ENCODE results near the gene SECISBP2L. TPM values are rescaled to one million over a fixed set of nuclear protein-coding genes. Genes with fewer than 3 reads are reported as not detected.

SECISBP2L gene
- total and polyA plus RNA-seq, 2 of the 4 experiments (the other 2 are of a cell fraction), result 13.1 to 34.1 TPM

DNA sequence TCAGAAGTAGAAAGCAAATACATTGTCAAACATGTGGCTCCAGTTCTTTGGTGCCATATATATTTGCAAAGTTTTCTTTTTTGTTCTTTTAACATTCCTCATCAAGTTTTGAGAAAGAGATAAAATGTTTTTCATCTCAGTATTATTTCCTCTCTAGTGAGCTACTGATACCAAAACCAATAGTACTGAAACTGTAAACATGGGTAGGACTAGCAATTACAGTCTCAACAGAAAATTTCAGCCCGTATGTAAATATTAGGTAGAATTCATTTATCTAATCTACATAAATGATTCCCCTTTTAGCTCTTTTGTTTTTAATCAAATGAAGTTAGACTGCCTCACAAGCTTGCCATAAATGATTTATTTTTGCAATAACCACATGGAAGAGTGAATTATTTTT, 21.4 kb downstream of the SECISBP2L start:
- peaks cover 31 to 40% of the 10 kb centered on the region in 2 experiments for H3K79me1 ChIP-seq (ENCODE audit: low read depth in 1 of 2, low read length in 2 of 2)
- H4K8ac ChIP-seq (ENCODE audit: low read depth in 2 of 2, low read length in 2 of 2), result no peak overlapping the region
- no peak overlapping the region for H2AK9ac ChIP-seq (replicated peaks; ENCODE audit: low read depth, low read length, poor library complexity)
- H3K9me1 ChIP-seq (ENCODE audit: insufficient read depth, low read length), result peaks cover 5% of the 10 kb centered on the region
- no CpG with 5 or more reads among the region's 1 CpG for WGBS, 2 experiments (ENCODE audit: extremely low coverage in 2 of 2, insufficient read length in 1 of 2)
- no peak overlapping the region for H4K5ac ChIP-seq (ENCODE audit: low read depth, low read length)
- ATAC-seq (ENCODE audit: low read depth), result no peak
- no peak overlapping the region for H3K14ac ChIP-seq (replicated peaks; ENCODE audit: low read depth, low read length)
- intact Hi-C loops (cut with micrococcal nuclease), result no loop called here
- TF ChIP-seq ELK1 (IDR thresholded peaks at IDR 0.05; ENCODE audit: borderline replicate concordance, low read depth, low read length) (no peak), BHLHE40 (IDR thresholded peaks at IDR 0.05; ENCODE audit: low read depth, low read length) (no peak), RFX5 (IDR thresholded peaks at IDR 0.05; ENCODE audit: low read depth, low read length) (no peak), FOS (IDR thresholded peaks at IDR 0.05; ENCODE audit: low read depth, low read length) (no peak), MAFK (IDR thresholded peaks at IDR 0.05; ENCODE audit: low read depth, low read length) (no peak), MXI1 (IDR thresholded peaks at IDR 0.05; ENCODE audit: borderline replicate concordance, low read depth, low read length) (no peak)
- TF ChIP-seq, protein P1, sequence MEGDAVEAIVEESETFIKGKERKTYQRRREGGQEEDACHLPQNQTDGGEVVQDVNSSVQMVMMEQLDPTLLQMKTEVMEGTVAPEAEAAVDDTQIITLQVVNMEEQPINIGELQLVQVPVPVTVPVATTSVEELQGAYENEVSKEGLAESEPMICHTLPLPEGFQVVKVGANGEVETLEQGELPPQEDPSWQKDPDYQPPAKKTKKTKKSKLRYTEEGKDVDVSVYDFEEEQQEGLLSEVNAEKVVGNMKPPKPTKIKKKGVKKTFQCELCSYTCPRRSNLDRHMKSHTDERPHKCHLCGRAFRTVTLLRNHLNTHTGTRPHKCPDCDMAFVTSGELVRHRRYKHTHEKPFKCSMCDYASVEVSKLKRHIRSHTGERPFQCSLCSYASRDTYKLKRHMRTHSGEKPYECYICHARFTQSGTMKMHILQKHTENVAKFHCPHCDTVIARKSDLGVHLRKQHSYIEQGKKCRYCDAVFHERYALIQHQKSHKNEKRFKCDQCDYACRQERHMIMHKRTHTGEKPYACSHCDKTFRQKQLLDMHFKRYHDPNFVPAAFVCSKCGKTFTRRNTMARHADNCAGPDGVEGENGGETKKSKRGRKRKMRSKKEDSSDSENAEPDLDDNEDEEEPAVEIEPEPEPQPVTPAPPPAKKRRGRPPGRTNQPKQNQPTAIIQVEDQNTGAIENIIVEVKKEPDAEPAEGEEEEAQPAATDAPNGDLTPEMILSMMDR (conservative IDR thresholded peaks at IDR 0.05; ENCODE audit: low read depth, low read length), result no peak
- dilution Hi-C loops (cut with HindIII; ENCODE audit: low sequenced_read_pairs, unreplicated experiment), result no loop called here
- DNase-seq, result no peak
- no peak overlapping the region for H3K56ac ChIP-seq (ENCODE audit: extremely low read depth, insufficient read depth, low read length)
- H2BK5ac ChIP-seq (ENCODE audit: low read depth, low read length, poor library complexity, severe bottlenecking), result no peak overlapping the region
- H3K18ac ChIP-seq (ENCODE audit: low read depth, low read length), result no peak overlapping the region
- peaks cover 34% of the 10 kb centered on the region for H3K36me3 ChIP-seq (ENCODE audit: control insufficient read depth, insufficient read depth, low read length)
- H2AFZ ChIP-seq (replicated peaks; ENCODE audit: low read length, poor library complexity), result no peak overlapping the region
- no peaks in the 10 kb centered on the region for H3K4me1 ChIP-seq (ENCODE audit: control insufficient read depth, insufficient read depth, low read length)
- H3K27me3 ChIP-seq (ENCODE audit: control insufficient read depth, insufficient read depth, low read length), result no peaks in the 10 kb centered on the region
- no peak overlapping the region for H3K9ac ChIP-seq (ENCODE audit: low read depth, low read length)
- H2BK15ac ChIP-seq (ENCODE audit: low read depth, low read length), result no peak overlapping the region
- no peak overlapping the region for H3K4ac ChIP-seq (ENCODE audit: low read depth, low read length)
- H2AK5ac ChIP-seq (ENCODE audit: low read depth, low read length), result no peak overlapping the region
- no peak overlapping the region for H3K4me3 ChIP-seq (ENCODE audit: insufficient read depth, low read depth, low read length)
- CTCF ChIA-PET, result no interaction called here
- H3K27ac ChIP-seq (ENCODE audit: insufficient read depth, low read length), result no peak overlapping the region
- H2BK20ac ChIP-seq (ENCODE audit: low read depth, low read length), result no peak overlapping the region
- H2BK120ac ChIP-seq (ENCODE audit: low read depth, low read length), result no peak overlapping the region
- no peak overlapping the region for H3K23ac ChIP-seq (ENCODE audit: low read depth, low read length)
- no peak overlapping the region for H3K4me2 ChIP-seq (ENCODE audit: low read depth, low read length)
- H4K91ac ChIP-seq (ENCODE audit: insufficient read depth, low read depth, low read length), result no peak overlapping the region
- H4K20me1 ChIP-seq (ENCODE audit: insufficient read depth, low read length), result no peaks in the 10 kb centered on the region
- in situ Hi-C loops (cut with MboI; ENCODE audit: low sequenced_read_pairs), result no loop called here
- POLR2A ChIA-PET (ENCODE audit: unreplicated experiment), result no interaction called here
- no TSS peak for BruUV-seq (replicated peaks)
- H3K9me3 ChIP-seq (ENCODE audit: control insufficient read depth, insufficient read depth, low read length), result no peaks in the 10 kb centered on the region
